ENCODE measurements around the gene CNPY4. TPM values are rescaled to one million over a fixed set of nuclear protein-coding genes. Genes with fewer than 3 reads are reported as not detected.

Gene CNPY4
- total RNA-seq, 2 experiments from 2014 or later: 31.3 to 32.5 TPM

DNA sequence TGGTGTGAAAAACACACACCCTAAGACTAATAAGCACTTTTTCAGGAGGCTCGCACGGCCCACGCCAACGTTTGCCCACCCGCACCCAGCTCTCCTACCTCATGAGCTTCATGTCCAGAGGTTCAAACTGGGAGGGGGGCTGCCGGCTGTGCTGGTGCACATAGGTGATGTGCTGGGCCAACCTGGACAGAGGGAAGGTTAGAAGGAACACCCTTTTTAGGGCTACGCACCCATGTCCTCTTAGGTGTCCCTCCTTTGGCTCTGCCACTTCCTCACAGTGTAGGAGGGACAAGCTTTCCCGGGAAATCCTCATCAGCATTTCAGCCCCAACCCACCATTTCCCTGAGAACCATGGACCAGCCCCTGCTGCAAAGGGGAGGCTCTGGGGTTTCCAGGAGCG, 24.1 kb upstream of the CNPY4 start:
- H3K4me1 Mint-ChIP-seq: peaks cover 54% of the 10 kb centered on the region
- POLR2A ChIA-PET: interaction anchor here (0.9 to 1.5 kb wide), 6 partner anchors 10 to 177 kb away, joined by 3 to 5 read pairs (median 3); partner anchors contain the start of gene MBLAC1
- no peak overlapping the region for H3K27ac Mint-ChIP-seq
- H3K27me3 Mint-ChIP-seq: no peaks in the 10 kb centered on the region
- H3K4me3 Mint-ChIP-seq: no peak overlapping the region
- no peaks in the 10 kb centered on the region for H3K9me3 Mint-ChIP-seq
- no peak for DNase-seq
- peaks cover 95% of the 10 kb centered on the region for H3K36me3 Mint-ChIP-seq (ENCODE audit: low read depth)
- CTCF ChIA-PET: interaction anchor here (0.6 kb wide), 1 partner anchor 350 kb away, joined by 3 read pairs; no protein-coding TSS in a partner anchor

DNA sequence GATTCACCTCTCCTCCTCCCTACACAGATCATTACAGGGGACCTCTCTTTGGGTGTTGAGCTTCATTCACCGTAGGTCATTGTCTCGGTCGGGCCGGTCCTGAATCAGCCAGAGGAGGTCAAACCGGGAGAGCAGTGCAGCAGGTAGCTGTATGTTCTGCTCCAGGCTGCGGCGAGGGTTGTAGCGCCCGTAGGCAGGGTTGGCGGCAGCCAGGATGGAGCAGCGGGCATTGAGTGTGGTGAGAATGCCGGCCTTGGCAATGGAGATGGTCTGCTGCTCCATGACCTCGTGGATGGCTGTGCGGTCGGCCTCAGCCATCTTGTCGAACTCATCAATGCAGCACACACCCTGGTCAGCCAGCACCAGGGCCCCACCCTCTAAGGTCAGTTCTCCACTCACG, 23.7 kb upstream of the CNPY4 start:
- CTCF ChIA-PET: interaction anchor here (0.6 kb wide), 1 partner anchor 350 kb away, joined by 3 read pairs; no protein-coding TSS in a partner anchor

DNA sequence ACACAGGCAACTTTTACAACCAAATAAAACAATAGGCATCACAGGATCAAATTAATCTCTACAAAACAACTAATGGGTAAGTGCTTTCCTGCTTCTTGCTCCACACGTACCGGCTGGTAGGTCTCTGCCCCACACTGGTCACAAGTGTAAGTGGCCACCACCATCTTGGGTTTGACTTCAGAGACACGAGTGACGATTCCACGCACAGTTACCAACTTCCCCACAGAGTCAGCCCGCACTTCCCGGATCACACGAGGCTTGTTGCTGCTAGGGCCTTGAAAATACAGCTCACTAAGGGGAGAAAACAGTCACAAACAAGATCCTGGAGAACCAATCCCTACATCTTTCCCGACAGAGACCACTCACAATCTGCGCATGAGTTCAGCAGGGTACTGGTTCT, 20.5 kb upstream of the CNPY4 start:
- H3K27ac Mint-ChIP-seq: no peak overlapping the region
- H3K4me3 Mint-ChIP-seq: peak overlapping the region; percentile 84
- POLR2A ChIA-PET: interaction anchor here (4.2 kb wide), 1 partner anchor 13 kb away, joined by 169 read pairs; the partner anchor contains the start of genes COPS6 and ZNF3
- DNase-seq: no peak
- H3K27me3 Mint-ChIP-seq: no peaks in the 10 kb centered on the region
- CTCF ChIA-PET: interaction anchor here (1.0 to 3.7 kb wide), 2 partner anchors 17 to 607 kb away, joined by 3 to 21 read pairs; no protein-coding TSS in a partner anchor
- no peaks in the 10 kb centered on the region for H3K9me3 Mint-ChIP-seq
- peaks cover 47% of the 10 kb centered on the region for H3K4me1 Mint-ChIP-seq
- H3K36me3 Mint-ChIP-seq (ENCODE audit: low read depth): peaks cover 63% of the 10 kb centered on the region

More for the DNA sequence above, 23.7 kb upstream of the CNPY4 start:
- Mint-ChIP-seq H3K4me1 (peaks cover 50% of the 10 kb centered on the region), H3K4me3 (no peak overlapping the region), H3K36me3 (ENCODE audit: low read depth) (peaks cover 93% of the 10 kb centered on the region), H3K27me3 (no peaks in the 10 kb centered on the region), H3K27ac (peak overlapping the region; percentile 26), H3K9me3 (no peaks in the 10 kb centered on the region)
- POLR2A ChIA-PET: interaction anchor here (1.0 to 1.5 kb wide), 5 partner anchors 10 to 178 kb away, joined by 3 to 5 read pairs (median 3); partner anchors contain the start of gene MBLAC1
- DNase-seq: no peak

DNA sequence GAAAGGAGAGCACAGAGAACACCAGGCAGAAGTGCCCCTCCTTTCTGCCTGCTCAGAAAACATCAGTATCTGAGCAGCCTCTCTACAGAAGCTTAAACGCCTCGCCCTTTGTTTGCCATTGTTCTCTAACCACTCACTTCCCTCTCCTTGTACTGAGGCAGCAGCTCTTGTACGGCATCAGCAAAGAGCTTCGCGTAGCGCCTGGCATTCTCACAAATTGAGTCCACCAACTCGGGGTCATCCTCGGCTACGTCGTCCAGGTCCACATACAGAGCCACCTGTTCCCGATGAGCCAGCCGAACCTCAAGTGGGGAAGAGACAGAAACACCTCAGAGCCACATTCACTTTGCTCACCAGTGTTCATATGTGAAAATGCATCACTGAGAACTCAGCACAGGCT, 20.0 kb upstream of the CNPY4 start:
- ChIA-PET POLR2A (interaction anchor here (0.5 to 4.2 kb wide), 4 partner anchors 13 to 78 kb away, joined by 3 to 169 read pairs (median 22); partner anchors contain the start of genes COPS6 and ZNF3), CTCF (interaction anchor here (1.0 to 3.7 kb wide), 2 partner anchors 17 to 606 kb away, joined by 3 to 21 read pairs; no protein-coding TSS in a partner anchor)
- H3K9me3 Mint-ChIP-seq: no peaks in the 10 kb centered on the region
- DNase-seq: no peak
- peak overlapping the region; percentile 84 for H3K4me3 Mint-ChIP-seq
- peak overlapping the region; percentile 16 for H3K27ac Mint-ChIP-seq
- peaks cover 47% of the 10 kb centered on the region for H3K4me1 Mint-ChIP-seq
- no peaks in the 10 kb centered on the region for H3K27me3 Mint-ChIP-seq
- H3K36me3 Mint-ChIP-seq (ENCODE audit: low read depth): peaks cover 60% of the 10 kb centered on the region

DNA sequence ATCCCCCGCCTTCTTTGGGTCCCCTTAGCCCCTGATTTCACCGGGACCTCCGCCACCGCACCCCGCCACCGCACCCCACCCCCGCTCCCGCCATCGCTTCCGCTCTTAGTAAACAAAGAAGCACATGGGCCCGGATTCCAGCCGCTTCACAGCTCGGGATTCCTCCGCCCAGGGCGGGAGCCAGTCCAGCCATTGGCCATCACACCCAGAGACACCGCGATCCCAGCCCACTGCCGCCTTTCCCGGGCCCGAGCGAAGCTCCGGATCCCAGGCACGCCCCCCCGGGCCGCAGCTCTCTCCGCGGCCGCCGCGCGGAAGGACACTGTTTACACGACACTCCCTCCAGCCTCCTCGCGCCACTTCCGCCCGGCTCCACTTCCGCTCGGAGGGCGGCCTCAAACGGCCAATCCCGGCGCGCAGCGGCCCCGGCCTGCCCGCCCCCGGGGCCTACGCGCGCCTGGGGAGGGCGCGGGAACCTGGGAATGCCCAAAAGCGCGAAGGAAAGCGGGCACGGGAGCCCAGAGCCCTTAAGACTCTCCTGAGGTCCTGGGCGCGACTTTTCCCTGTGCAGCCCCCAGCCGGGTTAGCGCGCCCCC, 18.9 kb upstream of the CNPY4 start:
- H3K27me3 Mint-ChIP-seq: no peaks in the 10 kb centered on the region
- peaks cover 44% of the 10 kb centered on the region for H3K4me1 Mint-ChIP-seq
- POLR2A ChIA-PET: interaction anchor here (0.8 to 4.2 kb wide), 37 partner anchors 8 to 774 kb away, joined by 3 to 169 read pairs (median 4); partner anchors contain the start of genes AGFG2, BUD31, CNPY4 and COPS6
- peak overlapping the region; percentile 84 for H3K4me3 Mint-ChIP-seq
- H3K36me3 Mint-ChIP-seq (ENCODE audit: low read depth): peaks cover 53% of the 10 kb centered on the region
- H3K27ac Mint-ChIP-seq: peak overlapping the region; percentile 90
- H3K9me3 Mint-ChIP-seq: no peaks in the 10 kb centered on the region
- CTCF ChIA-PET: interaction anchor here (1.2 to 3.7 kb wide), 5 partner anchors 13 to 328 kb away, joined by 4 to 21 read pairs (median 4); partner anchors contain the start of gene ZCWPW1
- peak; percentile 89 for DNase-seq

DNA sequence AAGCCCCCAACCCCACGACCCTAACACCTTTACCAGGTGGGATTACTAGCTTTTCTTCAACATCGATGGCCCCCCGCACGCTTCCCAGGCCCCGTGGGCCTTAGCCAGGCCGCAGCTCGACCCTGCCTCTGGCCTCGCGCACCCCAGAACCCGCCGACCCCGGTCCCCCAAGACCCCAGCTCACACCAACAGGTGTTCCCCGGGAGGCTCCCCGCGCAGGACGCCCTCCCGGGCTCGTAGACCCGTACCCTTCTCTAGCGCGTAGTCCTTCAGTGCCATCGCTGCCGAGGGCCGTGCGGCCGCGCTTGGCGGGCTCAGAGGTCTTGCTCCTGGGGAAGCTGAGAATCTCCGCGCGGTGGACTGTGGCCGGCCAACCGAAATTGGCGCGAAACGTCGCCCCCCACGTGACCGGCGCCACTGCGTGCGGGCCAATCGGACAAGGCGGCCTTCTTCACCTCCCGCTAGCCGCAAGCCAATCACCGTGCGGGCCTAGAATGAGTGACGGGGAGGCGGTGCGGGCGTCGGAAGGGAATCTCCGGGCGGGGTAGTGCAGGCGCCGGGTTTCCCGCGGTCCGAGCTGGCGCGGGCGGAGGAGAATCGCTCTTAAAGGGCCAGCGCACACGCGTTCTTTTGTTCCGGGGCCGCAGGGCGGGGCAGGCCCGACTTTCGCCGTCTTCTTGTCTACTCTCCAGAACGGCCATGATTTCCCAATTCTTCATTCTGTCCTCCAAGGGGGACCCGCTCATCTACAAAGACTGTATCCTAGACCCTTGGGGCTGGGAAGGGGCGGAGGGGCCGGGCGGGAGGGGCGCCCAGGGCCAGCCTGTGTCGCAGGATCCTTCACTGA, 18.2 kb upstream of the CNPY4 start, which contains the start of the genes AP4M1 and MCM7:
Gene AP4M1 (plus strand): TSS at position 628 of the 847 bp plus-strand sequence. CDS start 72 bp downstream, at position 700.
Gene MCM7 (minus strand): TSS at position 382 of the 847 bp plus-strand sequence. CDS start 103 bp downstream, at position 279.
- CTCF ChIA-PET: interaction anchor here (0.7 to 3.7 kb wide), 14 partner anchors 11 to 328 kb away, joined by 3 to 21 read pairs (median 4); partner anchors contain the start of genes LAMTOR4, ZCWPW1 and ZKSCAN1
- Mint-ChIP-seq H3K27ac (peak within 1 kb of the TSS; percentile 90), H3K9me3 (no peaks in the 10 kb centered on the region), H3K36me3 (ENCODE audit: low read depth) (peaks cover 50% of the 10 kb centered on the region), H3K4me1 (peaks cover 42% of the 10 kb centered on the region), H3K4me3 (peak within 1 kb of the TSS; percentile 84), H3K27me3 (no peaks in the 10 kb centered on the region)
- POLR2A ChIA-PET: interaction anchor here (0.8 to 4.2 kb wide), 46 partner anchors 9 to 774 kb away, joined by 3 to 169 read pairs (median 4); partner anchors contain the start of genes AGFG2, BUD31, CNPY4 and COPS6
- peak; percentile 99 for DNase-seq

DNA sequence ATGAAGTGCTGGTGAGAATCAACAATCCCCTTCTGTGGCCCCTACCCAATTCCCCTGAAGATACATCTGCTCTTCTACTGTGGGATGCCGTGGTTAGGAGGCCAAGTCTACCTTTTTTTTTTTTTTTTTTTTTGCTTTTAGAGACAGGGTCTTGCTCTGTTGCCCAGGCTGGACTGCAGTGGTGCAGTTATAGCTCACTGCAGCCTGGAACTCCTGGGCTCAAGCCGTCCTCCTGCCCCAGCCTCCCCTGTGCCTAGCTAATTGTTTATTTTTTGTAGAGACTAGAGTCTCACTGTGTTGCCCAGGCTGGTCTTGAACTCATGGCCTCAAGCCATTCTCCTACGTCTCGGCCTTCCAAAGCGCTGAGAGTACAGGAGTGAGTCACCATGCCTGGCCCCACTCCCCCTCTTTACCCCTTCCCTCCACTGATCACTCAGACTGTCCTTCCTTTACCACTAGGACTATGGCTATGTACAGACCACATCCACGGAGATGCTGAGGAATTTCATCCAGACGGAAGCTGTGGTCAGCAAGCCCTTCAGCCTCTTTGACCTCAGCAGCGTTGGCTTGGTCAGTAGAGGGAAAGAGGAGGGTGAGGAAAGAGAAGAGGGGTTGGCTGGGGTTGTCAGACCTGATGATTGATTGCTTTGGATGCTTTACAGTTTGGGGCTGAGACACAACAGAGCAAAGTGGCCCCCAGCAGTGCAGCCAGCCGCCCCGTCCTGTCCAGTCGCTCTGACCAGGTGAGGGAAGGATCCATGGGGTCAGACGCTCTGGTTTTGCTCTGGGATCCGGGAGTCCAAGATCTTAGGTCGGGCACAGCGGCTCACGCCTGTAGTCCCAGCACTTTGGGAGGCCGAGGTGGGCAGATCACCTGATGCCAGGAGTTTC, 16.2 kb upstream of the CNPY4 start:
- Mint-ChIP-seq H3K36me3 (ENCODE audit: low read depth) (peaks cover 52% of the 10 kb centered on the region), H3K4me3 (peak overlapping the region; percentile 84), H3K4me1 (peaks cover 32% of the 10 kb centered on the region), H3K27ac (peak overlapping the region; percentile 32), H3K9me3 (no peaks in the 10 kb centered on the region), H3K27me3 (no peaks in the 10 kb centered on the region)
- ChIA-PET POLR2A (interaction anchor here (1.1 to 4.2 kb wide), 8 partner anchors 10 to 483 kb away, joined by 3 to 169 read pairs (median 20); partner anchors contain the start of genes CNPY4, COPS6, FBXO24 and LAMTOR4), CTCF (interaction anchor here (0.6 to 2.6 kb wide), 6 partner anchors 17 to 1211 kb away, joined by 3 to 15 read pairs (median 3); partner anchors contain the start of gene LAMTOR4)
- no peak for DNase-seq

DNA sequence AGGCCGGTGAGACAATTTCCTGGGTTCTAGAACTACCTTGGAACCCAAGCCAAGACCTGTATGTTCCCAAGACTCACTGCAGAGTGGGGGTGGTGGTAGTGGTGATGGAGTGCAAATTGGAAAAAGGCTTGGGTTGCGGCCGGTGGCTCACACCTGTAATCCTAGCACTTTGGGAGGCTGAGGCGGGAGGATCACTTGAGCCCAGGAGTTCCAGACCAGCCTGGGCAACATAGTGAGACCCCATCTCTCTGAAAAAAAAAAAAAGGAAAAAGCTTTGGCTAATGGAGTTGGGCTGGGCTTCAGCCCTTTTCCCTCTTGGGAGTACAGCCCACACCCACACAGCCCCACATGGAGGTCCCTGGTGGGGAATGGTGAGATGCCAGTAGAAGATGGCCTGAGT, 13.9 kb upstream of the CNPY4 start:
- peaks cover 15% of the 10 kb centered on the region for H3K4me1 Mint-ChIP-seq
- no peaks in the 10 kb centered on the region for H3K9me3 Mint-ChIP-seq
- no peak for DNase-seq
- CTCF ChIA-PET: no interaction called here
- H3K4me3 Mint-ChIP-seq: no peak overlapping the region
- H3K27me3 Mint-ChIP-seq: no peaks in the 10 kb centered on the region
- H3K27ac Mint-ChIP-seq: no peak overlapping the region
- POLR2A ChIA-PET: interaction anchor here (3.0 kb wide), 1 partner anchor 21 kb away, joined by 13 read pairs; the partner anchor contains the start of gene MBLAC1
- H3K36me3 Mint-ChIP-seq (ENCODE audit: low read depth): peaks cover 45% of the 10 kb centered on the region

DNA sequence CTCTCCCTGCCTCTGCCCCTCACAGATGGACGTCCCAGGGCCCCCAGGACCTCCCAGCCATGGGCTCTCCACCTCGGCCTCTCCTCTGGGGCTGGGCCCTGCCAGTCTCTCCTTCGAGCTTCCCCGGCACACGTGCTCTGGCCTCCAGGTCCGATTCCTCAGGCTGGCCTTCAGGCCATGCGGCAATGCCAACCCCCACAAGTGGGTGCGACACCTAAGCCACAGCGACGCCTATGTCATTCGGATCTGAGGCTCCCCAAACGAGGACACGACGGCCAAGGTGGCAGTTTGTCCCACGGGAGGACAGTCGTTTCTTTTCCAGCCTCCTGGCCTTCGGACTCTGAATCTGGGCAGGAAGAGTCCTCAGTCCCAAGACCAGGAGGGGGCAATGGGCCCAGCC, 12.8 kb upstream of the CNPY4 start:
- no peak overlapping the region for H3K4me3 Mint-ChIP-seq
- no peaks in the 10 kb centered on the region for H3K9me3 Mint-ChIP-seq
- H3K27me3 Mint-ChIP-seq: no peaks in the 10 kb centered on the region
- DNase-seq: no peak
- peaks cover 51% of the 10 kb centered on the region for H3K36me3 Mint-ChIP-seq (ENCODE audit: low read depth)
- no peak overlapping the region for H3K27ac Mint-ChIP-seq
- ChIA-PET CTCF (no interaction called here), POLR2A (interaction anchor here (3.0 kb wide), 1 partner anchor 19 kb away, joined by 13 read pairs; the partner anchor contains the start of gene MBLAC1)
- H3K4me1 Mint-ChIP-seq: peaks cover 12% of the 10 kb centered on the region

DNA sequence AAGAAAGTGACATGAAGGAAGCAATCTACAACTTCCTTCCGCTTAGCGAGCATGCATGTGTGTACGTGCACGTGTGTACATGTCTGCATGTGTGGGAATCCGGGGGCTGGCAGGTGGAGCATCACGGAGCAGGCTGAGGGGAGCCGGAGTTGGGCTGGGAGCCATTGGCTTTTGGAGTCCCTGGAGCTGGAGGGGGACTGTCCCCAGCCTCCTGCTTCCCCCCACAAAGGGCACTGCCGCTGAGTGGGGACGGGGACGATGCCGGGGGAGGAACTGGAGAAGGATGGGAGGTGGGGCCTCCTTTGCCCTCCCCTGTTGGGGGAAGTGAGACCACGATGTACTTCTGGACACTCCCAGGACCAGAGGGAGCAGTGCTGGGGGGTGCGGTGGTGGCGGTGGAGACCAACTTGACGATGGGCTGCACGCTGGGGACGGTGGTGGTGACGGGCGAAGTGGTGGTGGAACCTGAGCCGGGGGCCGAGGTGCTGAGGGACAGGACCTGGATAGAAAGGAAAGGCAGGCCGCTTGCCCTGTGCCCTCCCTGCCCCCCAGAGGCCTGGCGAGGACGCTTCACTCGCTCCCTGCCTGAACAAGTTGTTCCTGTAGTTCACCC, 12.2 kb upstream of the CNPY4 start:
- H3K36me3 Mint-ChIP-seq (ENCODE audit: low read depth): peaks cover 54% of the 10 kb centered on the region
- H3K4me3 Mint-ChIP-seq: no peak overlapping the region
- H3K27ac Mint-ChIP-seq: no peak overlapping the region
- peaks cover 12% of the 10 kb centered on the region for H3K4me1 Mint-ChIP-seq
- H3K27me3 Mint-ChIP-seq: no peaks in the 10 kb centered on the region
- POLR2A ChIA-PET: no interaction called here
- no peak for DNase-seq
- no peaks in the 10 kb centered on the region for H3K9me3 Mint-ChIP-seq
- CTCF ChIA-PET: no interaction called here

DNA sequence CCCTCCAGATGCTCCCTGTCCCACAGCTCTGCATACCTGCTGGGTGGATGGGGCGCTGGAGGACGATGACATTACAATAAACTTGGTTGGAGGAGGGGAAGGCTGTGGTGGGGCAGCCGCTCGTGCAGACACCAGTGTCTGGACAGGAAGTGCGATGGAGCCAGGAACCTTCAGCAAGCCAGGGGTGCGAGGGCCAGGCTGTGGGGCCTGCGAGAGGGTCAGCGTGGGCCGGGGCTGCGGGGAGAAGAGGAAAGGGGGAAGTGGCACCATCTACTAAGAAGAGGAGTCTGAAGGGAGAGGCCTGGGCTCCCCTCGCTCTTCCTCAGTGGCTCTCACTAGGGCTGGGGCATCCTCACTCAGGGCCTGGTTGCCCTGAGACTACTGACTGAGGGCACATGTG, 11.5 kb upstream of the CNPY4 start:
- Mint-ChIP-seq H3K27me3 (no peaks in the 10 kb centered on the region), H3K36me3 (ENCODE audit: low read depth) (peaks cover 58% of the 10 kb centered on the region), H3K9me3 (no peaks in the 10 kb centered on the region), H3K4me1 (peaks cover 6% of the 10 kb centered on the region), H3K4me3 (no peak overlapping the region), H3K27ac (no peak overlapping the region)
- POLR2A ChIA-PET: no interaction called here
- DNase-seq: no peak
- CTCF ChIA-PET: no interaction called here

Data from activated CD4-positive, alpha-beta memory T cell treated with anti-CD3 and anti-CD28 coated beads, Interleukin-2, amount 10 ng/mL, durations not matched to agents 7 days and 5 days (primary cell).